ENCODE data around the gene NELFCD. TPM values are rescaled to one million over a fixed set of nuclear protein-coding genes. Genes with fewer than 3 reads are reported as not detected.

NELFCD gene, protein sequence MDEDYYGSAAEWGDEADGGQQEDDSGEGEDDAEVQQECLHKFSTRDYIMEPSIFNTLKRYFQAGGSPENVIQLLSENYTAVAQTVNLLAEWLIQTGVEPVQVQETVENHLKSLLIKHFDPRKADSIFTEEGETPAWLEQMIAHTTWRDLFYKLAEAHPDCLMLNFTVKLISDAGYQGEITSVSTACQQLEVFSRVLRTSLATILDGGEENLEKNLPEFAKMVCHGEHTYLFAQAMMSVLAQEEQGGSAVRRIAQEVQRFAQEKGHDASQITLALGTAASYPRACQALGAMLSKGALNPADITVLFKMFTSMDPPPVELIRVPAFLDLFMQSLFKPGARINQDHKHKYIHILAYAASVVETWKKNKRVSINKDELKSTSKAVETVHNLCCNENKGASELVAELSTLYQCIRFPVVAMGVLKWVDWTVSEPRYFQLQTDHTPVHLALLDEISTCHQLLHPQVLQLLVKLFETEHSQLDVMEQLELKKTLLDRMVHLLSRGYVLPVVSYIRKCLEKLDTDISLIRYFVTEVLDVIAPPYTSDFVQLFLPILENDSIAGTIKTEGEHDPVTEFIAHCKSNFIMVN
- 10 to 100 TPM; 29.5 to 74.2 (median 44.8) TPM for polyA plus RNA-seq
- long read RNA-seq, donor 1, transcript NELFCD-213 (15 exons, 2,305 nt), result major isoform, 28 of 54 reads
- long read RNA-seq, donor 1, transcript NELFCD-211 (4 exons, 606 nt), result minor isoform, 5 of 54 reads
- long read RNA-seq, donor 1, partial matches to known transcripts, result 18 of 54 reads
- long read RNA-seq, donor 1, other reads (novel, unspliced or antisense), result 0 of 54 reads
- long read RNA-seq, donor 2, partial matches to known transcripts, result 0 of 13 reads
- long read RNA-seq, donor 2, other reads (novel, unspliced or antisense), result 6 of 13 reads
- long read RNA-seq, donor 3, transcript NELFCD-211 (4 exons, 606 nt), result major isoform, 8 of 14 reads
- long read RNA-seq, donor 3, partial matches to known transcripts, result 0 of 14 reads
- long read RNA-seq, donor 3, other reads (novel, unspliced or antisense), result 0 of 14 reads
- long read RNA-seq, donor 4, partial matches to known transcripts, result 0 of 1 reads
- long read RNA-seq, donor 4, other reads (novel, unspliced or antisense), result 0 of 1 reads
- long read RNA-seq, donor 5, transcript NELFCD-211 (4 exons, 606 nt), result major isoform, 7 of 18 reads
- long read RNA-seq, donor 5, partial matches to known transcripts, result 9 of 18 reads
- long read RNA-seq, donor 5, other reads (novel, unspliced or antisense), result 0 of 18 reads
- long read RNA-seq, donor 6, partial matches to known transcripts, result 5 of 9 reads
- long read RNA-seq, donor 6, other reads (novel, unspliced or antisense), result 0 of 9 reads
- long read RNA-seq, donor 7, transcript NELFCD-213 (15 exons, 2,305 nt), result major isoform, 11 of 48 reads
- long read RNA-seq, donor 7, partial matches to known transcripts, result 28 of 48 reads
- long read RNA-seq, donor 7, other reads (novel, unspliced or antisense), result 5 of 48 reads
- long read RNA-seq, donor 8, partial matches to known transcripts, result 0 of 2 reads
- long read RNA-seq, donor 8, other reads (novel, unspliced or antisense), result 0 of 2 reads
- long read RNA-seq, donor 9, partial matches to known transcripts, result 0 of 2 reads
- long read RNA-seq, donor 9, other reads (novel, unspliced or antisense), result 0 of 2 reads
- long read RNA-seq, donor 10, transcript NELFCD-213 (15 exons, 2,305 nt), result major isoform, 15 of 49 reads
- long read RNA-seq, donor 10, partial matches to known transcripts, result 6 of 49 reads
- long read RNA-seq, donor 10, other reads (novel, unspliced or antisense), result 21 of 49 reads

DNA sequence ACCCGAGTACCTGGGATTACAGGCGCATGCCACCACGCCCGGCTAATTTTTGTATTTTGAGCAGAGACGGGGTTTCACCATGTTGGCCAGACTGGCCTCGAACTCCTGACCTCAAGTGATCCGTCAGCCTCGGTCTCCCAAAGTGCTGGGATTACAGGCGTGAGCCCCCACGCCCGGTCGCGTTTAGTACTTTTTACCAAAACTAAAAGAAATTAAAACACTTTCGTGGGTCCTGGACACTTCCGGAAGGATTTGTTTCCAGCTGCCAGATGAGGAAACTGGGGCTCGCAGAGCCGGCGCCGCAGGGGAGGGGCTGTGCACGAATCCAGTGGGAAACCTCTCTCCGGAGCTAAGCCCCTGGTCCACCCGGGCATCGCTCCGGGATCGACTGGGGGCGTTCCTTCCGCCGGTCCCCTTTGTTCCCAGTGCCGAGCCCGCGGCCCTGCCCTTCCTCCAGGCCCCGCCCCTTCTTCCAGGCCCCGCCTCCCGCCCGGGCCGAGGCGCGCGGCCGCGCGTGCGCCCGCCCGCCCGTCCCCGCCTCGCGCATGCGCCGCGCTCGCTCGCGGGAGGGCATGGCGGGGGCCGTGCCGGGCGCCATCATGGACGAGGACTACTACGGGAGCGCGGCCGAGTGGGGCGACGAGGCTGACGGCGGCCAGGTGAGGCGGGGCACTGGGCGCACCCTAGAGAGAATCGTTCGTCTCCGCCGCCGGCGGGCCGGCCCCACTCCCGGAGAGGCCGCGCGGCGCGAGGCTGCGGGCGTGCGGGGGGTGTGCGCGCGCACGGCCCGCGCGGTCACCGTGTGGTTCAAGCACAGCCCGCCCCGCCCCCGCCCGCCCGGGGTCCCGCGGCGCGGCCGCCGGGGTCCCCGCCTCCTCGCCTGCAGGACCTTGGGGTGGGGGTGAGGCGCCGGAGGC lies at the start of gene NELFCD:
NELFCD (plus strand) TSS at position 546 of the 917 bp plus-strand sequence; CDS start at position 600, 54 bp downstream.
- Histone ChIP-seq H3K27ac (ENCODE audit: low read depth in 1 of 3, low read length in 2 of 3) (peak within 1 kb of the TSS; percentile 56 to 88 (median 60)), H3K4me3 (ENCODE audit: low read depth in 1 of 3, low read length in 3 of 3) (peak within 1 kb of the TSS; percentile 67 to 96 (median 87)), H3K9me3 (ENCODE audit: control insufficient read depth in 2 of 2, insufficient read depth in 1 of 2, low read depth in 1 of 2, low read length in 1 of 2) (peaks cover 0 to 6% of the 10 kb centered on the region in 2 donors), H3K27me3 (ENCODE audit: control insufficient read depth in 3 of 3, insufficient read depth in 3 of 3, low read length in 3 of 3) (no peaks in the 10 kb centered on the region), H3K36me3 (ENCODE audit: control insufficient read depth in 3 of 3, insufficient read depth in 2 of 3, low read depth in 1 of 3, low read length in 3 of 3) (peaks cover 0 to under 1% (median 0%) of the 10 kb centered on the region in 3 donors), H3K4me1 (ENCODE audit: control insufficient read depth in 3 of 3, insufficient read depth in 2 of 3, low read depth in 1 of 3, low read length in 2 of 3) (peaks cover 0 to 10% (median 6%) of the 10 kb centered on the region in 3 donors)
- WGBS, 3 donors, result 2 to 4% (median 4%) methylated on average over 43 to 109 of the region's 109 CpGs
- DNase-seq, result peak; percentile 86 to 95
- FAIRE-seq, result no peak

DNA sequence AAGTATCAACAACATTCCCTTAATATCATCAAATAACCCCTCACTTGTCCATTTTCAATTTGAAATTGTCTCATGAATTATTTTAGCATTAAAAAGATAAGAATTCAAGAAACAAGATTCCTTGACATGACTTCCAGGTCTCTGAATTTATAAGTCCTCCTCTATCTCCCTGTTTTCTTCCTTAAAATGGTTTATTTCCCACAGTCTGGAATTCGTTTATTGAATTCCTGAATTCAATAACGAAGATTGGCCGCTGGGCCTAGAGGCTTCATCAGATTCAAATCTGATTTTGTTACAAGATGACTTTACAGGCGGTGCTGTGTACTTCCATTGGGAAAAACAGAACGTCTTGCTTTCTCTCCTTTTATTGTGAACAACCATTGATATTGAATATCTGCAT lies 48.9 kb upstream of the NELFCD start:
- H3K27ac ChIP-seq (ENCODE audit: low read depth in 1 of 3, low read length in 2 of 3), result no peak overlapping the region
- WGBS, 3 donors, result 83 to 87% (median 85%) methylated on average over 5 of the region's 5 CpGs
- H3K27me3 ChIP-seq (ENCODE audit: control insufficient read depth in 3 of 3, insufficient read depth in 3 of 3, low read length in 3 of 3), result no peaks in the 10 kb centered on the region
- no peaks in the 10 kb centered on the region for H3K4me1 ChIP-seq (ENCODE audit: control insufficient read depth in 3 of 3, insufficient read depth in 2 of 3, low read depth in 1 of 3, low read length in 2 of 3)
- no peak for DNase-seq
- no peak overlapping the region for H3K4me3 ChIP-seq (ENCODE audit: low read depth in 1 of 3, low read length in 3 of 3)
- peaks cover 0 to 3% (median 0%) of the 10 kb centered on the region in 3 donors for H3K36me3 ChIP-seq (ENCODE audit: control insufficient read depth in 3 of 3, insufficient read depth in 2 of 3, low read depth in 1 of 3, low read length in 3 of 3)
- no peaks in the 10 kb centered on the region for H3K9me3 ChIP-seq (ENCODE audit: control insufficient read depth in 2 of 2, insufficient read depth in 1 of 2, low read depth in 1 of 2, low read length in 1 of 2)
- no peak for FAIRE-seq

DNA sequence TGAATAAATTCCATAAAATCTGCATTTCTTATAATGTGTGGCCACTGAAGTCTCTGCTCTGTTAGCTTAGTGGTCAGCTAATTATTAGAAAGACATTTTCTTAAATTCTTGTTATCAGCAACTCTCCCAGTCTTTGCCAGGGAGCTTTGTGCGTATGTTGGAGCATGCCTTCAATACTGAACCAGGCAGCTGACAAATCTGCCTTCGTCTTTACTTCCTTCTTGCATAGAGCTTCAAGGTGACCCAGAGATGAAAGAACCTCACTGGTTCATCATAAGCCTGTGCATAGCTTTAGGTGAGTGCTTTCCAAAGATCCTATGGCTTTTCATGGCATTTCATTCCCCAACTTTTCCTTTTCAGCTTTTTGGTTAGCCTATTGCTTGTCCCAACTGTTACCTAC lies 43.0 kb upstream of the NELFCD start:
- no peak for FAIRE-seq
- DNase-seq, result no peak

DNA sequence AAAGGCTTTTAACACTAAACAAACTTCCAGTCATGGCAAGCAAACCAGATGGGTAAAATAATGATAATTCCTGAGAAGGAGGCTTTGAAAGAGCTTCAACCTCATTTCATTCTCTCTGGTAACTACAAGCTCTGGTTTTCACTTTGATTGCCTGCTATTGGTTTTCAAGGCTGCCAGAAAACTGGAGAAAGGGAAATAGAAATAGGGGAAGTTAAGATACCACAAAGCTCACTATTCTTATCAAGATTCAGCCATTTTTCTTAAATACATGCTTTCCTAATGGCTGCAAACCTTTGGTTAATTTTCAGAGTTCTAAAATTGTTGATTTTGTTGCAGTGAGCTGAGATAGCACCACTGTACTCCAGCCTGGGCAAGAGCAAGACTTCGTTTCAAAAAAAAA lies 42.5 kb upstream of the NELFCD start:
- no peak overlapping the region for H3K27ac ChIP-seq (ENCODE audit: low read depth in 1 of 3, low read length in 2 of 3)
- no peak for FAIRE-seq
- no peaks in the 10 kb centered on the region for H3K9me3 ChIP-seq (ENCODE audit: control insufficient read depth in 2 of 2, insufficient read depth in 1 of 2, low read depth in 1 of 2, low read length in 1 of 2)
- no peak overlapping the region for H3K4me3 ChIP-seq (ENCODE audit: low read depth in 1 of 3, low read length in 3 of 3)
- no peaks in the 10 kb centered on the region for H3K36me3 ChIP-seq (ENCODE audit: control insufficient read depth in 3 of 3, insufficient read depth in 2 of 3, low read depth in 1 of 3, low read length in 3 of 3)
- 37 to 55% (median 53%) methylated on average over 1 of the region's 1 CpG for WGBS, 3 donors
- no peaks in the 10 kb centered on the region for H3K27me3 ChIP-seq (ENCODE audit: control insufficient read depth in 3 of 3, insufficient read depth in 3 of 3, low read length in 3 of 3)
- DNase-seq, result no peak
- H3K4me1 ChIP-seq (ENCODE audit: control insufficient read depth in 3 of 3, insufficient read depth in 2 of 3, low read depth in 1 of 3, low read length in 2 of 3), result no peaks in the 10 kb centered on the region

More for the DNA sequence above, 43.0 kb upstream of the NELFCD start:
- no peaks in the 10 kb centered on the region for H3K27me3 ChIP-seq (ENCODE audit: control insufficient read depth in 3 of 3, insufficient read depth in 3 of 3, low read length in 3 of 3)
- no peaks in the 10 kb centered on the region for H3K9me3 ChIP-seq (ENCODE audit: control insufficient read depth in 2 of 2, insufficient read depth in 1 of 2, low read depth in 1 of 2, low read length in 1 of 2)
- no peaks in the 10 kb centered on the region for H3K36me3 ChIP-seq (ENCODE audit: control insufficient read depth in 3 of 3, insufficient read depth in 2 of 3, low read depth in 1 of 3, low read length in 3 of 3)
- 65 to 73% (median 71%) methylated on average over 2 of the region's 2 CpGs for WGBS, 3 donors
- H3K27ac ChIP-seq (ENCODE audit: low read depth in 1 of 3, low read length in 2 of 3), result no peak overlapping the region
- H3K4me1 ChIP-seq (ENCODE audit: control insufficient read depth in 3 of 3, insufficient read depth in 2 of 3, low read depth in 1 of 3, low read length in 2 of 3), result no peaks in the 10 kb centered on the region
- H3K4me3 ChIP-seq (ENCODE audit: low read depth in 1 of 3, low read length in 3 of 3), result no peak overlapping the region

DNA sequence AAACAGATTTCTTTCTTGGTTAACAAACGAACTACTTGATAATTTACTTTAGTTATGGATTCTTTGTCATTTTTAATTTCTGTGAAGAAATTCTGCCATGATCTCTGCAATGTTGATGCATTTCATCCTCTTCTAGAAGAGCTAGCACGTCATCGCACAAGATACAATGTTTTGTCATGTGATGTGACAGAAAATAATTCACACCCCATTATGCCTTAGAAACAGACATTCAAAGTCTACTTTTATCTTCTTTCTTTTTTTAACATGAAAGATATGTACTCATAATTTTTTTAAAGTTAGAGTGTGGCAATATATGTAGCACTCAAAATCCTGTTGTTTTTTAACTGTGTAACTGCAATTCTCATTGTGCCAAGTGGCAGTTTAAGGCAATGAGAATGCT lies 39.6 kb upstream of the NELFCD start:
- DNase-seq (no peak), FAIRE-seq (no peak)
- H3K27me3 ChIP-seq (ENCODE audit: control insufficient read depth in 3 of 3, insufficient read depth in 3 of 3, low read length in 3 of 3), result no peaks in the 10 kb centered on the region
- no peaks in the 10 kb centered on the region for H3K4me1 ChIP-seq (ENCODE audit: control insufficient read depth in 3 of 3, insufficient read depth in 2 of 3, low read depth in 1 of 3, low read length in 2 of 3)
- H3K27ac ChIP-seq (ENCODE audit: low read depth in 1 of 3, low read length in 2 of 3), result no peak overlapping the region
- H3K9me3 ChIP-seq (ENCODE audit: control insufficient read depth in 2 of 2, insufficient read depth in 1 of 2, low read depth in 1 of 2, low read length in 1 of 2), result no peaks in the 10 kb centered on the region
- no peak overlapping the region for H3K4me3 ChIP-seq (ENCODE audit: low read depth in 1 of 3, low read length in 3 of 3)
- no peaks in the 10 kb centered on the region for H3K36me3 ChIP-seq (ENCODE audit: control insufficient read depth in 3 of 3, insufficient read depth in 2 of 3, low read depth in 1 of 3, low read length in 3 of 3)
- 63 to 72% (median 66%) methylated on average over 3 of the region's 3 CpGs for WGBS, 3 donors

DNA sequence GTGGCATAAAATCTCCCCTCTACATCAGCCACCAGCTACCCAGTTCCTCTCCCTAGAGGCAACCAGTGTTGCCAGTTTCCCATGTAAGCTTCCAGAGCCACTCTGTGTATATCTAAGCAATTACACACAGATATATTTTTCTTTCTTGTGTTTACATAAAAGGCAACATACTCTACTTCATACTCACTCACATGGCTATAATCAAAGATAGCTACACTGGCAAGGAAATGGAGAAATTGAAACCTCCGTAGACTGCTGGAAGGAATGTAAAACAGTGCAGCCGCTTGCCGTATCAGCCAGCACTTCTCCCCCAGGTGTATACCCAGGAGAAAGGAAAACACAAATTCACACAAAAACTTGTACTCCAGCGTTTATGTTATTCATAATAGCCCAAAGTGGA lies 38.5 kb upstream of the NELFCD start:
- no peak for DNase-seq
- H3K36me3 ChIP-seq (ENCODE audit: control insufficient read depth in 3 of 3, insufficient read depth in 2 of 3, low read depth in 1 of 3, low read length in 3 of 3), result no peaks in the 10 kb centered on the region
- no peaks in the 10 kb centered on the region for H3K4me1 ChIP-seq (ENCODE audit: control insufficient read depth in 3 of 3, insufficient read depth in 2 of 3, low read depth in 1 of 3, low read length in 2 of 3)
- WGBS, 3 donors, result 62 to 72% (median 66%) methylated on average over 4 of the region's 4 CpGs
- H3K4me3 ChIP-seq (ENCODE audit: low read depth in 1 of 3, low read length in 3 of 3), result no peak overlapping the region
- H3K9me3 ChIP-seq (ENCODE audit: control insufficient read depth in 2 of 2, insufficient read depth in 1 of 2, low read depth in 1 of 2, low read length in 1 of 2), result no peaks in the 10 kb centered on the region
- H3K27me3 ChIP-seq (ENCODE audit: control insufficient read depth in 3 of 3, insufficient read depth in 3 of 3, low read length in 3 of 3), result no peaks in the 10 kb centered on the region
- no peak for FAIRE-seq
- no peak overlapping the region for H3K27ac ChIP-seq (ENCODE audit: low read depth in 1 of 3, low read length in 2 of 3)

DNA sequence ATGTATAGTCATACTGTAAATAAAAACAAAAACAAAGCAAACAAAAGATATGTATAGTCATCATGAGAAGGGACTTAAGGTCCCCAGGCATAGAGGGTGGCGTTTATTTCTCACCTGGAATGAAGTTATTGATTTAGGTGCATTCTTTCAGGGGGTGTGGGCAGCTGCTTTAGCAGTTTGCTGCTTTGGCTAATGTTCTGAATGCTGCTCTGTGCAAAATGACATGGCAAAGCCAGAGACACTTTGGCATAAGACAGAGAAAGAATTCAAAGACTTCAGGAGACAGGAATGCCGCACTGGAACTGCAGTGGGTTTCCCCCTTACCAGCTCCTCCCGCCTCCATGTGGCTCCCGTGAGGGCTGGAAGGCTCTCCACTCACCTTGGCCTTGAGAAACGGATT lies 36.4 kb upstream of the NELFCD start:
- H3K27me3 ChIP-seq (ENCODE audit: control insufficient read depth in 3 of 3, insufficient read depth in 3 of 3, low read length in 3 of 3), result no peaks in the 10 kb centered on the region
- no peaks in the 10 kb centered on the region for H3K4me1 ChIP-seq (ENCODE audit: control insufficient read depth in 3 of 3, insufficient read depth in 2 of 3, low read depth in 1 of 3, low read length in 2 of 3)
- DNase-seq (no peak), FAIRE-seq (no peak)
- H3K9me3 ChIP-seq (ENCODE audit: control insufficient read depth in 2 of 2, insufficient read depth in 1 of 2, low read depth in 1 of 2, low read length in 1 of 2), result no peaks in the 10 kb centered on the region
- H3K36me3 ChIP-seq (ENCODE audit: control insufficient read depth in 3 of 3, insufficient read depth in 2 of 3, low read depth in 1 of 3, low read length in 3 of 3), result no peaks in the 10 kb centered on the region
- H3K4me3 ChIP-seq (ENCODE audit: low read depth in 1 of 3, low read length in 3 of 3), result no peak overlapping the region
- WGBS, 3 donors, result 70 to 76% (median 75%) methylated on average over 5 of the region's 5 CpGs
- no peak overlapping the region for H3K27ac ChIP-seq (ENCODE audit: low read depth in 1 of 3, low read length in 2 of 3)

Data from small intestine (tissue), 16 donors.